Neural progenitor cell (in vitro differentiated cells): ENCODE data around the gene HADH.

ENCODE experiments used
- CTCF ChIP-seq: fragments of 200-600 bp; sonication (generic); IDR thresholded peaks from 2 replicates; pipeline ENCODE4 v1.5.1; 2017; ENCODE audit warnings: antibody characterized with exemption, mild to moderate bottlenecking
- EZH2 ChIP-seq: fragments of 200-600 bp; sonication (generic); IDR thresholded peaks from 2 replicates; pipeline ENCODE4 v1.6.1; 2017; ENCODE audit warnings: antibody characterized with exemption, mild to moderate bottlenecking, moderate library complexity

GRCh38 chr4:108013327-108013726 lies 23.6 kb downstream of the HADH start:
- no peak for TF ChIP-seq CTCF
- TF ChIP-seq EZH2: no peak
